NCI-H1105 treated with DMSO at 0.1 percent for 48 hours (cell line): Measurements from ENCODE around the gene UQCRFS1.
"Not testable (repeated sequence)": the region's sequence is repeated elsewhere in the genome, so short reads cannot be mapped to it uniquely, and the experiment has no call there.

Experiments used
- DNase-seq: peaks from one replicate; lab custom pipeline; 2025; lab: John Stamatoyannopoulos, UW

UQCRFS1 gene

GRCh38 chr19:29212648-29213573, at the start of gene UQCRFS1:
UQCRFS1 (minus strand) TSS chr19:29213151; CDS start chr19:29213118, 33 bp downstream.
- DNase-seq: peak; percentile 97

GRCh38 chr19:29262085-29262484, 49.1 kb upstream of the UQCRFS1 start:
- DNase-seq: no peak

- DNase-seq: peak; percentile 21
Measured at GRCh38 chr19:29260477-29261317, 47.7 kb upstream of the UQCRFS1 start.

GRCh38 chr19:29259867-29260281, 46.9 kb upstream of the UQCRFS1 start:
- no peak for DNase-seq

- no peak for DNase-seq
Measured at GRCh38 chr19:29259153-29259552, 46.2 kb upstream of the UQCRFS1 start.

- DNase-seq: no peak
Measured at GRCh38 chr19:29256516-29256915, 43.6 kb upstream of the UQCRFS1 start.

GRCh38 chr19:29255912-29256311, 43.0 kb upstream of the UQCRFS1 start:
- no peak for DNase-seq

GRCh38 chr19:29255006-29255405, 42.1 kb upstream of the UQCRFS1 start:
- no peak for DNase-seq

- not testable (repeated sequence) for DNase-seq
Measured at GRCh38 chr19:29249798-29250197, 36.8 kb upstream of the UQCRFS1 start.

- DNase-seq: no peak
Measured at GRCh38 chr19:29248332-29248844, 35.4 kb upstream of the UQCRFS1 start.

- no peak for DNase-seq
Measured at GRCh38 chr19:29247872-29248271, 34.9 kb upstream of the UQCRFS1 start.

- no peak for DNase-seq
Measured at GRCh38 chr19:29247471-29247870, 34.5 kb upstream of the UQCRFS1 start.

GRCh38 chr19:29247051-29247450, 34.1 kb upstream of the UQCRFS1 start:
- DNase-seq: no peak

- peak; percentile 87 for DNase-seq
Measured at GRCh38 chr19:29245215-29245614, 32.3 kb upstream of the UQCRFS1 start.

GRCh38 chr19:29241324-29241723, 28.4 kb upstream of the UQCRFS1 start:
- no peak for DNase-seq

GRCh38 chr19:29239213-29239776, 26.3 kb upstream of the UQCRFS1 start:
- DNase-seq: no peak

- DNase-seq: no peak
Measured at GRCh38 chr19:29233591-29233990, 20.6 kb upstream of the UQCRFS1 start.

GRCh38 chr19:29232315-29232852, 19.4 kb upstream of the UQCRFS1 start:
- DNase-seq: no peak

- DNase-seq: not testable (repeated sequence)
Measured at GRCh38 chr19:29231306-29231705, 18.4 kb upstream of the UQCRFS1 start.

- DNase-seq: no peak
Measured at GRCh38 chr19:29217616-29218015, 4.7 kb upstream of the UQCRFS1 start.

- DNase-seq: no peak
Measured at GRCh38 chr19:29216021-29216420, 3.1 kb upstream of the UQCRFS1 start.

- no peak for DNase-seq
Measured at GRCh38 chr19:29215322-29215845, 2.4 kb upstream of the UQCRFS1 start.
